Activated T-helper 1 cell treated with anti-CD3 and anti-CD28 coated beads, Interleukin-12 subunit alpha, Interleukin-12 subunit beta, Interleukin-2, Interleukin-4 antibody, amounts not matched to agents 30 ng/mL and 10 ng/mL and 1 ng/mL, durations not matched to agents 14 hours and 24 hours and 36 hours (primary cell): ENCODE data around the gene GNAI3. TPM values are rescaled to one million over a fixed set of nuclear protein-coding genes. Genes with fewer than 3 reads are reported as not detected.

Experiments
- DNase-seq: peaks from one replicate; pipeline ENCODE4 v3.0.0; 2021; ENCODE audit warnings: low spot score
- H3K27ac Mint-ChIP-seq: one replicate; pipeline ENCODE4 v1.8.0; 2021; ENCODE audit warnings: mild to moderate bottlenecking, mixed read lengths
- H3K27me3 Mint-ChIP-seq: one replicate; pipeline ENCODE4 v1.8.0; 2022; ENCODE audit warnings: mild to moderate bottlenecking, moderate library complexity, mixed read lengths; ENCODE audit not compliant: insufficient read depth
- H3K36me3 Mint-ChIP-seq: one replicate; pipeline ENCODE4 v1.8.0; 2021; ENCODE audit warnings: low read depth, mixed read lengths
- H3K4me1 Mint-ChIP-seq: one replicate; pipeline ENCODE4 v1.8.0; 2021; ENCODE audit warnings: low read depth, mixed read lengths
- H3K4me3 Mint-ChIP-seq: one replicate; pipeline ENCODE4 v1.8.0; 2021; ENCODE audit warnings: mild to moderate bottlenecking, moderate library complexity, mixed read lengths
- H3K9me3 Mint-ChIP-seq: one replicate; pipeline ENCODE4 v1.8.0; 2021; ENCODE audit warnings: mixed read lengths
- intact Hi-C: fragments of 100-400 bp; cut with micrococcal nuclease; formaldehyde crosslinking; loops from one replicate; pipeline ENCODE4 v1.15.1; 2024
- total RNA-seq: library from RNA; stranded (reverse); gene quantifications from 2 replicates; pipeline ENCODE4 v1.2.3, GENCODE V29; 2022

The GNAI3 gene
- total RNA-seq, 1 donor from 2014 or later, result 8.4 TPM

DNA sequence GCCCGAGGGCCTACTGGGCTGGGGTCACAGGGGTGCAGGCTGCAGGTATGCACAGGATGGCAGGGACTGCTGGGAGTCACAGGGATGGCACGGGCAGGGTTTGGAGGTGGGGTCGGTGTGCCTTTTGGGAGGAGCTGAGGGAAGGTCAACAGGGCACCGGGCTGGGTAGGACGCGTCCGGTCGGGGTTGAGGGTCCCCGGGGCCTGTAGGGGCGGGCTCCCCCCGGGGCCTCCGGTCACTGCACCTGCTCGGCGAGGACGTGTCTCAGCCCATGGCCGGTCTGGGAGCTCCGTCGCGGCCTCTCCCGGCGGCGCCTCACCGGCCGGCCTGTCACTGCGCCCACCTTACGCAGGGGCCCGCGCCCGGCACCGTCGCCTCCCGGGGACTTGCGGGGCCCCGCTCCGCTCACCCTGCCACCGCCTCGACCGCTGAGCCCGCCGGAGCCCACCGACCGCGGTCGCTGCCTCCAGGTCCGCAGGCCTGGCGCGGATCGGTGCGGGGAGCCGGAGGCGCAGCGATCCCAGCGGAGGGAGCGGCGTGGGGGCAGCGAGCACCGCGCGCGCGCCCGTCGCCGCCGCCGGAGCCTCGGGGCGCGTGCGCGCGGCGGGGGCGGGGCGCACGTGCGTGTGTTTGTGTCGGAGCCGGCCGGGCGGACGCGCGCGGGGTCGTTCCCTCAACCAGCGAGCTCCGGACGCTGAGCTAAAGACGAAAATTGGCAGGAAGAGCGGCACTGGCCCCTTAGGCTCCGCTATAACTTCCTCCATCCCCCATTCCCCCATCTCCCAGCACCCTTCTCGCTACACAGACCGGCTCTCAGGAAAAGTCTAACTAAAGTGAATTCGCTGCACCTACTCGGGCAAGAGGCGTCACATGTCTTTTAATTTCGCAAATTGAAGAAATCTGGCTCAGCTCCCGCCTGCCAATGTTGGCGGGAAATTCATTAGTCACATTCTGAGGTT lies 39.0 kb upstream of the GNAI3 start, which contains the start of gene AMIGO1:
TSS of gene AMIGO1 (minus strand) at position 552 of the 959 bp plus-strand sequence. CDS start 815 bp downstream, outside the sequence.
- peak; percentile 25 for DNase-seq
- intact Hi-C loops, result loop anchor here (1.0 kb wide), 2 partner anchors 15 to 23 kb away; partner anchors contain the start of gene CYB561D1
- Mint-ChIP-seq H3K27ac (peak within 1 kb of the TSS; percentile 49), H3K27me3 (peaks cover 51% of the 10 kb centered on the region), H3K36me3 (peaks cover 12% of the 10 kb centered on the region), H3K4me3 (peak within 1 kb of the TSS; percentile 87), H3K4me1 (peaks cover 23% of the 10 kb centered on the region), H3K9me3 (no peaks in the 10 kb centered on the region)

DNA sequence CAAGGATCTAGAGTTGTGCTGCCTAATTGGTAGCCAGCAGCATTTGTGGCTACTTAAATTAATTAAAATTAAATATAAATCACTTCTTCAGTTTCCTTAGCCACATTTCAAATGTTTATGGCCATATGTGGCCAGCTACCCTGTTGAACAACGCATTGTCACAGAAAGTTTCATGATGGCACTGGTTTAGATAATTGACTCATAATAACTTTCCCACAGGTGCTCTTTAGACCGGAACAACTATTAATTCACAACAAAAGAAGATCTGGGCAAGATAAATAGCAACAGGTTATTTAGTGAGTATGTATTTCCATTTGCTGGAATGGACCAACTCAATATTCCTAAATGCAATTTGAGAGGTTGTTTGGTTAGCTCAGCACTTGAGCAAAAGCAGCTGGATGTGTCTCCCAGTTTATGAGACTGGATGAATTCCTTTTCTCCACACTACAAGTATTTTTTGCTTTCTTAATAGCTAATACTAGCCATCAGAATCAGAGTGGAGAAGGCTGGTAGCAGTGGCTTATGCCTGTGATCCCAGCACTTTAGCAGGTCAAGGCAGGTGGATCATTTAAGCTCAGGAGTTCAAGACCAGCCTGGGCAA lies 35.2 kb upstream of the GNAI3 start:
- intact Hi-C loops, result no loop called here
- Mint-ChIP-seq H3K36me3 (no peaks in the 10 kb centered on the region), H3K27ac (no peak overlapping the region), H3K27me3 (peaks cover 45% of the 10 kb centered on the region), H3K4me1 (peaks cover 11% of the 10 kb centered on the region), H3K4me3 (no peak overlapping the region), H3K9me3 (no peaks in the 10 kb centered on the region)
- DNase-seq, result no peak

DNA sequence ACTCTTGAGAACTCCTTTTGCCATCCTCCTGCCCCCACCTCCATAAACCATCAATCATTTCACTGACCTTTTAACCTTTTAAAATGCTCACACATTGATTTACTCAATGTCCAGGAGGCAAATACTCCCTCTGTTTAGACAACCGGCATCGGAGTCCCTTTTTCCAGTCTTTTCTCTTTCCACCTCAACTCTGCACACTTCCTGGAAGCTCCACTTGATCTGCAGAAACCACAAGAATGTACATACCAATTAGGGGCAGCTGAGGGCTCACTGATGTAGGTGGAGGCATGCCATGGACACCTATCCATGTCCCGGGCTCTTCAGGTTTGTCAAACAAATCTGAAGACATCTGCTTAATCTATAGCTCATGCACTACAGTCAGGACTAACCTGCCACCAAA lies 33.6 kb upstream of the GNAI3 start:
- DNase-seq, result no peak
- Mint-ChIP-seq H3K4me3 (no peak overlapping the region), H3K27ac (no peak overlapping the region), H3K27me3 (peaks cover 34% of the 10 kb centered on the region), H3K9me3 (no peaks in the 10 kb centered on the region), H3K4me1 (peaks cover 7% of the 10 kb centered on the region), H3K36me3 (no peaks in the 10 kb centered on the region)
- intact Hi-C loops, result no loop called here

DNA sequence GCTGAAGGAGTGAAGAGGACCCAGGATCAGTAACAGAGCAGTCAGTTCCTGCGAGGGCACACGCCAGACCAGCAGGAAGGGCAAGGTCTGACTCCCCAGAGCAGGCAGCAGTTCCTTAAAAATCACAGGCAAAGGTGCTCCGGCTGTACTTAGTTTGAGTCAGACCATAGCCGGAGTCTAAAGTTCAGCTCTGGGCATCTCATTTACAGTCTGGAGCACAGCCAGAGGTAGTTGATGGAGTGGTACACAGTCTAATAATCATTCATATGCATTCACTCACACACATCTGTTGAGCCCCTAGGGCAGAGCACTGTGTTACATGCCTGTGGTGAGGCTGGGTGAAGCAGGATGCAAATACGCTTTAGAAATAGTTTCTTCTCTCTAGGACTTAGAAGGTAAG lies 31.5 kb upstream of the GNAI3 start:
- no peak overlapping the region for H3K27ac Mint-ChIP-seq
- intact Hi-C loops, result no loop called here
- H3K27me3 Mint-ChIP-seq, result peaks cover 19% of the 10 kb centered on the region
- H3K9me3 Mint-ChIP-seq, result no peaks in the 10 kb centered on the region
- DNase-seq, result no peak
- no peaks in the 10 kb centered on the region for H3K36me3 Mint-ChIP-seq
- H3K4me1 Mint-ChIP-seq, result no peaks in the 10 kb centered on the region
- no peak overlapping the region for H3K4me3 Mint-ChIP-seq

DNA sequence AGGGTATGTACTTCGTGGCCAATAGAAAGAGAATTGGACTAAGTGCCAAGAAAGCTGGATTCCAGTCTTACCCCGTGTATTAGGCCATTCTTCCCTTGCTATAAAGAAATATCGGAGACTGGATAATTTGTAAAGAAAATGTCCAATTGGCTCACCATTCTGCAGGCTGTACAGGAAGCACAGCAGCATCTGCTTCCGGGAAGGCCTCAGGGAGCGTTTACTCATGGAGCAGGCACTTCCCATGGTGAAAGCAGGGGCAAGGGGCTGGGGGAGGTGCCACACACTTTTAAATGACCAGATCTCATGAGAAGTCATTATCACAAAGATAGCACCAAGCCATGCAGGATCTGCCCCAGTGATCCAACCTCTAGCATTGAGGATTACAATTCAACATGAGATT lies 31.1 kb upstream of the GNAI3 start:
- no peaks in the 10 kb centered on the region for H3K36me3 Mint-ChIP-seq
- H3K9me3 Mint-ChIP-seq, result no peaks in the 10 kb centered on the region
- DNase-seq, result no peak
- no peaks in the 10 kb centered on the region for H3K4me1 Mint-ChIP-seq
- no peak overlapping the region for H3K27ac Mint-ChIP-seq
- intact Hi-C loops, result no loop called here
- H3K27me3 Mint-ChIP-seq, result peaks cover 20% of the 10 kb centered on the region
- no peak overlapping the region for H3K4me3 Mint-ChIP-seq

DNA sequence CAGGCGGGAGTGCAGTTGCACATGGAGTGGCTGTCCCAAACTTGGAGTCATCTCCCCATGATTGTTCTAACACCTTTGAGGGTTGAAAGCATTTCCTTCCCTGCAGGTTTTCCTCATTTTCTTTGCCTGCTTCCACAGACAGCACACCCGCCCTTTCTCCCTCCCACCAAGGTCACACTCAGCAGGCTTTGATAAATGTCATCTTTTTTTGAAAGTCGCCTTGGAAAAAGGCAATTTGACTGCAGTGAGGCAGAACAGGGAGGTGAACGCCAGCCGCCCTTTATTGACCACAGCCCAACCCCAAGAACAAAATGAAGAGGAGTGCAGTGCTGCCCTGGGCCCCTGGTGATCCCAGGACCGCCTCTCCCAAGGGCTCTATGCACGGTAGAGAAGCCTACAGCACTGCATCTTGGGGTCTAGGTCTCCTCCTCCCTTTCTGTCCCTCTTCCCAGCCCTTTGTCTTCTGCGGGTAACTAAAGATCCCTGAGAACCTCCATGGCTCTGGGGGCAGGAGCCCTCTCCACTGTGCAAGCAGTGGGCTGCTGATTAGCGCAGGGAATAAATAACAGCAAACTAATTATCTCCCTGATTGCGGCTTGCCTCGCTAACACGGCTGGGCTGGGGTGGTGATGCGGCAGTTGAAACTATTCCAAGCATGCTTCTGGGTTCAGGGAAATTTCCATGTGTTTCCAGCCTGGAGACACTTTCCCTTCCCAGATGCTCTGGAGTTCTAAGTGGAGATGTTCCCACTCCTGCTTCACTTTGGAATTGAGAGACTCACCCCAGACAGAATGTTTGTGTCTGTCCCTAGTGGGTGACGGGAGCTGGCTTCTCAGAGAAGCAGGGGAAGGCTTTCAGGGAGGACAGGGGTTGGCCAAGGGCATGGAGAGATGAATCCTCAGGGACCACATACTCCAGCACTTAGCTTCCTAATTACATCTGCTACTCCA lies 27.1 kb upstream of the GNAI3 start:
- Mint-ChIP-seq H3K36me3 (no peaks in the 10 kb centered on the region), H3K4me3 (no peak overlapping the region), H3K27me3 (peaks cover 15% of the 10 kb centered on the region), H3K4me1 (no peaks in the 10 kb centered on the region), H3K27ac (no peak overlapping the region), H3K9me3 (no peaks in the 10 kb centered on the region)
- no peak for DNase-seq
- intact Hi-C loops, result no loop called here

DNA sequence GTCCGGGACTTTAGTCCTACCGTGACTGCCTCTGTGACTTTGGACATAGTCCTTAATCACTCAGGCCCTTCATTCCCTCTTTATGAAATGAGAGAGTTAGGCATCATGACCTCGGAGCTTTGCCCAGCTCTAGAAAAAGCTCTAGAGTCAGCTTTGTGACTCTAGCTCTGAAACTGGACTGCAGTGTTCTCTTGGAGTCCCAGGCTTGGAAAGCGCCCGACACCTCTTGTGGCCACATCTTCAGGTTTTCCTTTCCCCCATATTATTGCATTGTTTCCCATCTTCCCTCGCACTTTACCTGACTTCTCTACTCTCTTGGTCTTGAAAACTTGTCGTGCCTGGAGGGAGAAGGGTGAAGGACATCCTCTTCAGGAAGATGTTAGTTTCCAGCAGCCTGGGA lies 26.4 kb upstream of the GNAI3 start:
- intact Hi-C loops, result no loop called here
- no peak for DNase-seq
- H3K9me3 Mint-ChIP-seq, result no peaks in the 10 kb centered on the region
- H3K4me3 Mint-ChIP-seq, result no peak overlapping the region
- peaks cover 16% of the 10 kb centered on the region for H3K27me3 Mint-ChIP-seq
- no peak overlapping the region for H3K27ac Mint-ChIP-seq
- no peaks in the 10 kb centered on the region for H3K4me1 Mint-ChIP-seq
- H3K36me3 Mint-ChIP-seq, result no peaks in the 10 kb centered on the region

DNA sequence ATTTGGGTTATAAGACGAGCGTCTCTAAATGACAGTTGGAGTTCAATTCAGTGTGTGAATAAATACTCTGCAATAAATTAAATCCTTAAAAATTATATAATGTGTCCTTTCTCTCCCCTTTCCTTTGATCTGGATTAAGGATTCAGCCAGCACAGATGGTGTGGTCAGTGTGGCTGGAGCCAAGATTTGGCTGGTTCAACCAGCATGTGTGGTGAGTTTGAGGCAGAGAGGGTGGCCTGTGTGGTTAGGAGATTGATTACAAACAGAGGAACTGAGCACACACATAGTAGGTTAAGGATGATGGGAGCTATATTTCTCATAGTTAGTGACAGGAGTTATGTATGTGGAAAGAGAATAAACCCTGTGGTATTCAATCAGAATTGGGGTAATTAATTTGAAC lies 24.7 kb upstream of the GNAI3 start:
- H3K27ac Mint-ChIP-seq, result no peak overlapping the region
- intact Hi-C loops, result no loop called here

DNA sequence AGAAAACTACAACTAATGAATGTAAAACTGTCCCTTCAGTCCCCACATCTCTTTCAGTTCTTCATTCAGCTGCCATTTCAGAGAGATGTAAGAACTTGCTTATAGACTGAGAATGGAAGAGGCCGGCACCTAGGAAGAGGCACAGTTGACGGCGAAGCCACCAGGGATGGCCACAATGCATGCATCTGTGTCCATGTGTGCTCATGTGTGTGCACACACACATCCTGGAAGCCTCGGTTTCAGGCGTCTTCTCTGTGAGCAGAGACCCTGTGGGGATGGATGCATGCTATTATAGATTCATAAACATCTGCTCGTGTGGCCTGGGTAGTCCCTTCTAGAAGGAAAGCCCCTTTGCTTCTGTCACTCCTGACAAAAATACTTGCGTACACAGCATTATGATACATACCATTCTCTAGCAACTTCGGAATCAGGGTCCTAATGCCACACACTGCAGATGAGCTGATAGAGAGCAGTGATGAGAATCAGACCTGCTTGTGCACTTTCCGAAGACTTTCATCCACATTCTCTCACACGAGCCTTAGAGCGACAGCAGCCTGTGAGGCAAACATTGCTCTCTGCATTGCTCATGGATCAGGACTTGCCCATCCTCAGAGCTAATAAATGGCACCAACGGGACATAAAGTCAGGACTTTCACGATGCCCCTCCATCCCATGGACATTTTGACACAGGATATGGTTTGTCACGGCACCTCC lies 21.2 kb upstream of the GNAI3 start:
- H3K4me1 Mint-ChIP-seq, result peaks cover 16% of the 10 kb centered on the region
- intact Hi-C loops, result no loop called here
- no peak for DNase-seq
- H3K4me3 Mint-ChIP-seq, result no peak overlapping the region
- no peaks in the 10 kb centered on the region for H3K36me3 Mint-ChIP-seq
- H3K27me3 Mint-ChIP-seq, result peaks cover 9% of the 10 kb centered on the region
- no peaks in the 10 kb centered on the region for H3K9me3 Mint-ChIP-seq
- no peak overlapping the region for H3K27ac Mint-ChIP-seq

More for the DNA sequence above, 24.7 kb upstream of the GNAI3 start:
- no peak for DNase-seq
- H3K4me1 Mint-ChIP-seq, result no peaks in the 10 kb centered on the region
- H3K27me3 Mint-ChIP-seq, result peaks cover 16% of the 10 kb centered on the region
- H3K4me3 Mint-ChIP-seq, result no peak overlapping the region
- no peaks in the 10 kb centered on the region for H3K36me3 Mint-ChIP-seq
- H3K9me3 Mint-ChIP-seq, result no peaks in the 10 kb centered on the region

DNA sequence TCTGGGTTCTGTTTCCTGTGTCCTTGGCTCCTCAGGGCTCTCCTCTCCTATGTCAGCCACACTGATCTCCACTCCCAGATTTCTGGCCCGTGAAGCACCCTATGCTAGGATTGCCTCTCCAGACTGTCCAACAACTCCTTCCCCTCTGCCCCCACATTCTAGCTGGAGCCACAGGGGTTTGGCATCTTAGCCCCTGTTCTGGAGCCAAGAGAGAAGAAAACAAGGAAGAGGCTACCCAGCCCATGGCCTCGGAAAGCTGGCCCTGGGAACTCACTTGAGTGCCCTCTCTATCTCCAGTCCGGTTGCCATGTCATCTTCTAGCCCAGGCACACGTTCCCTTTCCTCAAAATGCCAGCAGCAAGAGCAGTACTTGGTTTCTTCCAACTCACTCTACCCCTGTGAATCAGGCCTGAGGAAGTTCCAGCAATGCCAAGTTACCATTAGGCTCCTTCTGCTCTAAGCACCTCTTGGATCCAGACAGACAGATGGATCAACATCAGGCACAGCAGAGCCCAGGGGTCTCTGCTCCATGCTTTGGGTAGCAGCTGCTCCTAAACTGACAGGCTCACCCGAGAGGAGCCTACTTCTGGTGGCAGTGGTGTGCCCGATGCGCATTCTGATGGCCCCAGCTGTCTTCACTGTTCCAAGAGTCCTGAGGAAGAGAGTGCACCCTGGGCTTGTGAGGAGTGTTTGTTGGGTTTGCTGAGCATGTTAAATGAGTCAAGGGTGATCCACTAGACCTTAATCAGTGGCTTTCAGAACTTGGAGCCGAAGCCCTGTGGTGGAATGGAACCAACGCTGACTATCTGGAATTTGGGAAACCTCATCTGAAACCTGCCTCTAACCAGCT lies 20.3 kb upstream of the GNAI3 start:
- H3K4me3 Mint-ChIP-seq, result no peak overlapping the region
- no peaks in the 10 kb centered on the region for H3K9me3 Mint-ChIP-seq
- peaks cover 8% of the 10 kb centered on the region for H3K27me3 Mint-ChIP-seq
- H3K36me3 Mint-ChIP-seq, result no peaks in the 10 kb centered on the region
- no peak for DNase-seq
- intact Hi-C loops, result no loop called here
- peaks cover 24% of the 10 kb centered on the region for H3K4me1 Mint-ChIP-seq
- no peak overlapping the region for H3K27ac Mint-ChIP-seq

DNA sequence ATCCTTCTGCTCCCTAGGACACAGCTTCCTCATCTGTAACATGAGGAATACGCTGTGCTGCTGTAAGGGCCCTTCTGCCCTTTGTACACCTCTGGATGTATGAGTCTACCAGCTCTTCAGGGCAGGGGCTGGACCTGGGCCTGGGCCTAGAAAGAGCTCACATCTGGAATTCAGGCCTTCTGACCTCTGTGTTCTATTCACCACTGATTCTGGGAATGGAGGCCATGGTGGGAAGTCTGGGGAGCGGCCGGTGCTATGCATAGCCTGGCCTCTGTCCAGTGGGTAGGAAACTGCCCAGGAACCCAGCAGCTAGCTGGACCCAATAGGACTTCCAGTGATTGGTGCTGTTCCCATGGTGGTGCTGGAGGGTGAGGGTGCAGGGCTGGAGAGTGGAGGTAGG lies 19.7 kb upstream of the GNAI3 start:
- H3K4me3 Mint-ChIP-seq, result no peak overlapping the region
- DNase-seq, result no peak
- H3K4me1 Mint-ChIP-seq, result peaks cover 24% of the 10 kb centered on the region
- no peak overlapping the region for H3K27ac Mint-ChIP-seq
- H3K36me3 Mint-ChIP-seq, result no peaks in the 10 kb centered on the region
- intact Hi-C loops, result no loop called here
- peaks cover 8% of the 10 kb centered on the region for H3K27me3 Mint-ChIP-seq
- no peaks in the 10 kb centered on the region for H3K9me3 Mint-ChIP-seq
